IMR-90 (cell line): Measurements from ENCODE around the gene KDM5A. TPM values are rescaled to one million over a fixed set of nuclear protein-coding genes. Genes with fewer than 3 reads are reported as not detected.

Source experiments
- ATAC-seq: fragments of 200-7000 bp; cut with Tn5 transposase; 2 replicates; pipeline ENCODE4 v1.9.1; 2020; ENCODE audit warnings: low read depth, mild to moderate bottlenecking, moderate library complexity
- BruUV-seq: library from RNA; stranded (reverse); fragments of 400-500 nt; replicated peaks from 2 replicates; lab custom pipeline; 2021; lab: Mats Ljungman, UMichigan
- CTCF ChIA-PET: fragments of 300-600 bp; formaldehyde crosslinking; extraction: SDS; loops from one replicate; lab custom pipeline; 2021; ENCODE audit warnings: antibody characterized with exemption; lab: Yijun Ruan, JAX
- POLR2A ChIA-PET: fragments of 300-600 bp; sonication (Branson Sonifier 250); formaldehyde crosslinking; loops from one replicate; lab custom pipeline; 2022; ENCODE audit warnings: antibody characterized with exemption; ENCODE audit not compliant: unreplicated experiment; lab: Charles Lee
- DNase-seq: peaks from one replicate; pipeline ENCODE4 v3.0.0; 2013
- H2AFZ ChIP-seq: replicated peaks from 2 replicates; pipeline ENCODE3; 2013; ENCODE audit warnings: low read length, mild to moderate bottlenecking; ENCODE audit not compliant: poor library complexity
- H2AK5ac ChIP-seq: 2 replicates; pipeline ENCODE4 v1.6.1; 2013; ENCODE audit warnings: low read depth, low read length, inconsistent platforms
- H2AK9ac ChIP-seq: replicated peaks from 2 replicates; pipeline ENCODE3; 2013; ENCODE audit warnings: mild to moderate bottlenecking, low read depth, low read length, moderate library complexity; ENCODE audit not compliant: poor library complexity
- H2BK120ac ChIP-seq: 2 replicates; pipeline ENCODE4 v1.6.1; 2013; ENCODE audit warnings: low read depth, low read length, inconsistent platforms
- H2BK15ac ChIP-seq: 3 replicates; pipeline ENCODE4 v1.6.1; 2013; ENCODE audit warnings: low read depth, low read length, inconsistent platforms
- H2BK20ac ChIP-seq: 2 replicates; pipeline ENCODE4 v1.6.1; 2013; ENCODE audit warnings: low read depth, mild to moderate bottlenecking, inconsistent platforms, low read length, moderate library complexity
- H2BK5ac ChIP-seq: 2 replicates; pipeline ENCODE4 v1.6.1; 2013; ENCODE audit warnings: mild to moderate bottlenecking, low read depth, low read length, inconsistent platforms; ENCODE audit not compliant: poor library complexity, severe bottlenecking
- H3K14ac ChIP-seq: replicated peaks from 2 replicates; pipeline ENCODE4 v1.6.1; 2013; ENCODE audit warnings: low read depth, low read length, inconsistent platforms
- H3K18ac ChIP-seq: 2 replicates; pipeline ENCODE4 v1.6.1; 2013; ENCODE audit warnings: low read depth, low read length, control low read depth
- H3K23ac ChIP-seq: 2 replicates; pipeline ENCODE4 v1.6.1; 2013; ENCODE audit warnings: low read depth, low read length, inconsistent platforms
- H3K27ac ChIP-seq: 2 replicates; pipeline ENCODE4 v1.5.1; 2013; ENCODE audit warnings: mild to moderate bottlenecking, control low read depth, low read length; ENCODE audit not compliant: insufficient read depth
- H3K27me3 ChIP-seq: 2 replicates; pipeline ENCODE4 v1.6.1; 2013; ENCODE audit warnings: low read length; ENCODE audit not compliant: control insufficient read depth, insufficient read depth
- H3K36me3 ChIP-seq: 2 replicates; pipeline ENCODE4 v1.6.1; 2013; ENCODE audit warnings: low read length, mixed read lengths; ENCODE audit not compliant: control insufficient read depth, insufficient read depth
- H3K4ac ChIP-seq: 2 replicates; pipeline ENCODE4 v1.6.1; 2013; ENCODE audit warnings: low read depth, low read length, inconsistent platforms
- H3K4me1 ChIP-seq: 2 replicates; pipeline ENCODE4 v1.6.1; 2013; ENCODE audit warnings: low read length, mixed read lengths; ENCODE audit not compliant: control insufficient read depth, insufficient read depth
- H3K4me2 ChIP-seq: 2 replicates; pipeline ENCODE4 v1.6.1; 2013; ENCODE audit warnings: low read depth, mild to moderate bottlenecking, control low read depth, low read length, moderate library complexity
- H3K4me3 ChIP-seq: 2 replicates; pipeline ENCODE4 v1.5.1; 2013; ENCODE audit warnings: low read depth, mild to moderate bottlenecking, control low read depth, low read length, moderate library complexity; ENCODE audit not compliant: insufficient read depth
- H3K56ac ChIP-seq: 2 replicates; pipeline ENCODE4 v1.6.1; 2013; ENCODE audit warnings: low read length, inconsistent platforms; ENCODE audit not compliant: insufficient read depth; ENCODE audit errors: extremely low read depth
- H3K79me1 ChIP-seq, 2 experiments: 2 replicates each; pipeline ENCODE4 v1.6.1; 2013; ENCODE audit warnings: low read length in 2 of 2, inconsistent platforms in 1 of 2, low read depth in 1 of 2
- H3K9ac ChIP-seq: 2 replicates; pipeline ENCODE4 v1.6.1; 2013; ENCODE audit warnings: low read depth, low read length, control low read depth
- H3K9me1 ChIP-seq: 2 replicates; pipeline ENCODE4 v1.6.1; 2013; ENCODE audit warnings: low read length, inconsistent platforms; ENCODE audit not compliant: insufficient read depth
- H3K9me3 ChIP-seq: 2 replicates; pipeline ENCODE4 v1.6.1; 2013; ENCODE audit warnings: low read length; ENCODE audit not compliant: control insufficient read depth, insufficient read depth
- H4K20me1 ChIP-seq: 2 replicates; pipeline ENCODE4 v1.6.1; 2013; ENCODE audit warnings: low read length, inconsistent platforms; ENCODE audit not compliant: insufficient read depth
- H4K5ac ChIP-seq: 2 replicates; pipeline ENCODE4 v1.6.1; 2013; ENCODE audit warnings: mild to moderate bottlenecking, low read depth, low read length, control low read depth
- H4K8ac ChIP-seq, 2 experiments: 2 replicates each; pipeline ENCODE4 v1.6.1; 2013; ENCODE audit warnings: low read depth in 2 of 2, low read length in 2 of 2, control low read depth in 1 of 2, inconsistent platforms in 1 of 2
- H4K91ac ChIP-seq: 2 replicates; pipeline ENCODE4 v1.6.1; 2013; ENCODE audit warnings: low read depth, low read length, inconsistent platforms; ENCODE audit not compliant: insufficient read depth
- CEBPB ChIP-seq: IDR thresholded peaks from 2 replicates; pipeline ENCODE4 v1.6.1; 2012; ENCODE audit warnings: low read depth, low read length, improper control_type of control experiment
- CHD1 ChIP-seq: IDR thresholded peaks from 2 replicates; pipeline ENCODE4 v1.6.1; 2012; ENCODE audit warnings: low read depth, low read length, improper control_type of control experiment
- FOS ChIP-seq: fragments of 150-350 bp; IDR thresholded peaks from 2 replicates; pipeline ENCODE4 v1.6.1; 2016; ENCODE audit warnings: low read depth, low read length
- MAFK ChIP-seq: IDR thresholded peaks from 2 replicates; pipeline ENCODE4 v1.6.1; 2012; ENCODE audit warnings: low read depth, low read length, improper control_type of control experiment
- MAZ ChIP-seq: IDR thresholded peaks from 2 replicates; pipeline ENCODE4 v1.6.1; 2012; ENCODE audit warnings: low read depth, mild to moderate bottlenecking, low read length, improper control_type of control experiment, moderate library complexity, borderline replicate concordance
- WGBS, 2 experiments: methylation state at CpG; one replicate each; pipeline versions ENCODE4 v1.1.5 to v1.1.7; 2013; ENCODE audit warnings: missing lambda C conversion rate in 2 of 2; ENCODE audit not compliant: insufficient read length in 1 of 2; ENCODE audit errors: extremely low coverage in 2 of 2; 5-methylcytosine and 5-hydroxymethylcytosine counted together
- dilution Hi-C: fragments of 300-500 bp; cut with HindIII; formaldehyde crosslinking; loops from one replicate; pipeline ENCODE4 v1.14.3; 2018; ENCODE audit warnings: low sequenced_read_pairs; ENCODE audit not compliant: unreplicated experiment
- in situ Hi-C: fragments of 300-500 bp; cut with MboI; formaldehyde crosslinking; loops from 3 replicates; pipeline ENCODE4 v1.14.3; 2019; ENCODE audit warnings: low sequenced_read_pairs, inconsistent platforms, mixed read lengths
- intact Hi-C: fragments of 100-400 bp; cut with micrococcal nuclease; formaldehyde crosslinking; loops from 2 replicates; pipeline ENCODE4 v1.10.0; 2022
- polyA plus RNA-seq, 3 experiments: library from polyadenylated mRNA; depleted of rRNA; stranded (reverse); fragments of >200 nt; gene quantifications; 2 replicates each; pipeline ENCODE4 v1.2.3, GENCODE V29; 2012; ENCODE audit warnings: low replicate concordance in 1 of 3
- total RNA-seq: library from RNA; depleted of rRNA; stranded (reverse); fragments of >200 nt; gene quantifications from 2 replicates; pipeline ENCODE4 v1.2.3, GENCODE V29; 2012
- TF ChIP-seq, protein P1 (sequence below): fragments of 150-350 bp; IDR thresholded peaks from 2 replicates; pipeline ENCODE4 v1.6.1; 2017; ENCODE audit warnings: mild to moderate bottlenecking, antibody characterized with exemption, low read length, low read depth

Gene KDM5A
- total and polyA plus RNA-seq, 2 of the 4 experiments (the other 2 are of a cell fraction): 7.9 to 95.9 TPM

DNA sequence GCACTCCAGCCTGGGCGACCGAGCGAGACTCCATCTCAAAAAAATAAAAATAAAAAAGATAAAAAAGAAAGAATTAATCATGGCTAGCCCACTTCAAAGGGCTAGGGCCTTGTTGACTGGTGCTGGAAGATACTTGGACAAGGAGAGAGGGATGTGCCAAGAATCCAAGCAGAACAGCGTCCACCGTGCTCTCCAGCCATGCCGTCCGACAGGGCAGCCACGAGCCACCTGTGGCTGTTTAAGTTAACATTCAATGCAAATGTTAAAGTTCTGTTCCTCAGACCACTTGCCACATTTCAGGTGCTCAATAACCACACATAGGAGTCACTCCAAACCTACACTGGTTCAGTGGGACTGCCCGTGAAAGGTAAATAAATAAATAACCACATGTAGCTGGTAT is 147.9 kb downstream of the KDM5A start:
- TF ChIP-seq MAFK: no peak
- TF ChIP-seq CEBPB: no peak
- TF ChIP-seq FOS: no peak
- no peak for TF ChIP-seq MAZ
- TF ChIP-seq, protein P1, sequence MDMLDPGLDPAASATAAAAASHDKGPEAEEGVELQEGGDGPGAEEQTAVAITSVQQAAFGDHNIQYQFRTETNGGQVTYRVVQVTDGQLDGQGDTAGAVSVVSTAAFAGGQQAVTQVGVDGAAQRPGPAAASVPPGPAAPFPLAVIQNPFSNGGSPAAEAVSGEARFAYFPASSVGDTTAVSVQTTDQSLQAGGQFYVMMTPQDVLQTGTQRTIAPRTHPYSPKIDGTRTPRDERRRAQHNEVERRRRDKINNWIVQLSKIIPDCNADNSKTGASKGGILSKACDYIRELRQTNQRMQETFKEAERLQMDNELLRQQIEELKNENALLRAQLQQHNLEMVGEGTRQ: no peak
- no peak for TF ChIP-seq CHD1
- H2BK5ac ChIP-seq: no peak overlapping the region
- peaks cover 25% of the 10 kb centered on the region for H3K27me3 ChIP-seq
- no peak overlapping the region for H4K91ac ChIP-seq
- ATAC-seq: no peak
- in situ Hi-C loops (no loop called here), dilution Hi-C loops (no loop called here), intact Hi-C loops (no loop called here)
- no CpG with 5 or more reads among the region's 9 CpGs for WGBS, 2 experiments
- no peaks in the 10 kb centered on the region for H3K9me1 ChIP-seq
- H3K36me3 ChIP-seq: no peaks in the 10 kb centered on the region
- no peak overlapping the region for H3K4me2 ChIP-seq
- no peak overlapping the region for H3K4ac ChIP-seq
- no peak overlapping the region for H2BK20ac ChIP-seq
- H3K23ac ChIP-seq: no peak overlapping the region
- no peak for DNase-seq
- BruUV-seq: no TSS peak
- H4K5ac ChIP-seq: no peak overlapping the region
- no peak overlapping the region for H3K4me3 ChIP-seq
- H2AK9ac ChIP-seq: no peak overlapping the region
- H2AK5ac ChIP-seq: no peak overlapping the region
- no peak overlapping the region for H2AFZ ChIP-seq
- no peak overlapping the region for H4K8ac ChIP-seq
- POLR2A ChIA-PET: no interaction called here
- no peak overlapping the region for H3K27ac ChIP-seq
- H3K14ac ChIP-seq: no peak overlapping the region
- no peak overlapping the region for H2BK120ac ChIP-seq
- H3K9me3 ChIP-seq: peaks cover 13% of the 10 kb centered on the region
- no peak overlapping the region for H2BK15ac ChIP-seq
- CTCF ChIA-PET: no interaction called here
- no peaks in the 10 kb centered on the region for H3K79me1 ChIP-seq
- no peaks in the 10 kb centered on the region for H3K4me1 ChIP-seq
- H3K9ac ChIP-seq: no peak overlapping the region
- H3K18ac ChIP-seq: no peak overlapping the region
- H4K20me1 ChIP-seq: no peaks in the 10 kb centered on the region
- no peak overlapping the region for H3K56ac ChIP-seq
